Mesendoderm (in vitro differentiated cells): ENCODE measurements around the gene VCAM1.
"Not testable (repeated sequence)": the region's sequence is repeated elsewhere in the genome, so short reads cannot be mapped to it uniquely, and the experiment has no call there.

Source experiments
- DNase-seq: peaks from one replicate; pipeline ENCODE4 v3.0.0; 2013
- H2AK5ac ChIP-seq: 2 replicates; pipeline ENCODE4 v1.6.1; 2013; ENCODE audit warnings: low read length, inconsistent platforms
- H2BK120ac ChIP-seq: 2 replicates; pipeline ENCODE4 v1.6.1; 2013; ENCODE audit warnings: low read depth, mild to moderate bottlenecking, low read length, moderate library complexity, mixed read lengths
- H2BK15ac ChIP-seq: replicated peaks from 2 replicates; pipeline ENCODE4 v1.6.1; 2013; ENCODE audit warnings: low read depth, mild to moderate bottlenecking, moderate library complexity
- H2BK5ac ChIP-seq: 2 replicates; pipeline ENCODE4 v1.6.1; 2013; ENCODE audit warnings: low read length, inconsistent platforms
- H3K18ac ChIP-seq: 2 replicates; pipeline ENCODE4 v1.6.1; 2013; ENCODE audit warnings: mild to moderate bottlenecking, low read length, mixed read lengths
- H3K23ac ChIP-seq: one replicate; pipeline ENCODE4 v1.6.1; 2013; ENCODE audit warnings: low read length
- H3K27ac ChIP-seq: 2 replicates; pipeline ENCODE4 v1.5.1; 2013; ENCODE audit warnings: low read depth, mild to moderate bottlenecking, inconsistent platforms, low read length, moderate library complexity
- H3K27me3 ChIP-seq: 2 replicates; pipeline ENCODE4 v1.6.1; 2013; ENCODE audit warnings: low read length, control low read depth, mild to moderate bottlenecking, inconsistent platforms; ENCODE audit not compliant: insufficient read depth, poor library complexity
- H3K36me3 ChIP-seq: 2 replicates; pipeline ENCODE4 v1.6.1; 2013; ENCODE audit warnings: low read length, inconsistent platforms; ENCODE audit not compliant: control insufficient read depth, insufficient read depth
- H3K4ac ChIP-seq: one replicate; pipeline ENCODE4 v1.6.1; 2013; ENCODE audit warnings: low read depth, mild to moderate bottlenecking, low read length, moderate library complexity
- H3K4me1 ChIP-seq: 2 replicates; pipeline ENCODE4 v1.6.1; 2013; ENCODE audit warnings: low read depth, low read length, inconsistent platforms; ENCODE audit not compliant: control insufficient read depth
- H3K4me2 ChIP-seq: 2 replicates; pipeline ENCODE4 v1.6.1; 2013; ENCODE audit warnings: low read length
- H3K4me3 ChIP-seq: 2 replicates; pipeline ENCODE4 v1.5.1; 2013; ENCODE audit warnings: mild to moderate bottlenecking, low read length
- H3K56ac ChIP-seq: one replicate; pipeline ENCODE4 v1.6.1; 2013; ENCODE audit warnings: low read length
- H3K79me1 ChIP-seq: 2 replicates; pipeline ENCODE4 v1.6.1; 2013; ENCODE audit warnings: low read length, inconsistent platforms
- H3K79me2 ChIP-seq: 2 replicates; pipeline ENCODE4 v1.6.1; 2013; ENCODE audit warnings: mild to moderate bottlenecking, low read length; ENCODE audit not compliant: control insufficient read depth, insufficient read depth
- H3K9ac ChIP-seq: 2 replicates; pipeline ENCODE4 v1.6.1; 2013; ENCODE audit warnings: low read length, inconsistent platforms
- H4K5ac ChIP-seq: one replicate; pipeline ENCODE4 v1.6.1; 2013; ENCODE audit warnings: low read length
- H4K8ac ChIP-seq: one replicate; pipeline ENCODE4 v1.6.1; 2013; ENCODE audit warnings: low read depth, mild to moderate bottlenecking, control low read depth, low read length, moderate library complexity
- WGBS: extraction: QIAGEN DNeasy Blood & Tissue Kit; methylation state at CpG from one replicate; pipeline ENCODE4 v1.1.7; 2013; ENCODE audit warnings: low lambda C conversion rate, missing lambda C conversion rate; ENCODE audit not compliant: insufficient coverage; ENCODE audit errors: extremely low coverage; 5-methylcytosine and 5-hydroxymethylcytosine counted together

VCAM1 gene

GRCh38 chr1:100710906-100711682 lies 8.4 kb upstream of the VCAM1 start:
- Histone ChIP-seq H2BK120ac (no peak overlapping the region), H3K27ac (no peak overlapping the region), H3K56ac (no peak overlapping the region), H4K8ac (no peak overlapping the region), H2BK15ac (no peak overlapping the region), H3K79me1 (no peaks in the 10 kb centered on the region), H3K18ac (no peak overlapping the region), H2BK5ac (no peak overlapping the region), H4K5ac (no peak overlapping the region), H3K36me3 (no peaks in the 10 kb centered on the region), H3K27me3 (no peaks in the 10 kb centered on the region), H3K9ac (no peak overlapping the region), H2AK5ac (no peak overlapping the region), H3K23ac (no peak overlapping the region), H3K4me3 (no peak overlapping the region), H3K4me1 (no peaks in the 10 kb centered on the region), H3K79me2 (no peaks in the 10 kb centered on the region), H3K4me2 (no peak overlapping the region), H3K4ac (no peak overlapping the region)
- DNase-seq = no peak
- no CpG with 5 or more reads among the region's 1 CpG for WGBS

GRCh38 chr1:100713027-100713426 lies 6.5 kb upstream of the VCAM1 start:
- H3K18ac ChIP-seq, H3K4me2 ChIP-seq, DNase-seq, H3K4me1 ChIP-seq, H3K23ac ChIP-seq, H2BK120ac ChIP-seq, H2BK5ac ChIP-seq, H3K27me3 ChIP-seq, H3K79me1 ChIP-seq, H2BK15ac ChIP-seq, H3K27ac ChIP-seq, H4K8ac ChIP-seq, H4K5ac ChIP-seq, H3K36me3 ChIP-seq, H2AK5ac ChIP-seq, H3K4ac ChIP-seq, H3K56ac ChIP-seq, H3K79me2 ChIP-seq, H3K9ac ChIP-seq, H3K4me3 ChIP-seq: not testable (repeated sequence)
- WGBS = no CpG with 5 or more reads among the region's 15 CpGs

DNA sequence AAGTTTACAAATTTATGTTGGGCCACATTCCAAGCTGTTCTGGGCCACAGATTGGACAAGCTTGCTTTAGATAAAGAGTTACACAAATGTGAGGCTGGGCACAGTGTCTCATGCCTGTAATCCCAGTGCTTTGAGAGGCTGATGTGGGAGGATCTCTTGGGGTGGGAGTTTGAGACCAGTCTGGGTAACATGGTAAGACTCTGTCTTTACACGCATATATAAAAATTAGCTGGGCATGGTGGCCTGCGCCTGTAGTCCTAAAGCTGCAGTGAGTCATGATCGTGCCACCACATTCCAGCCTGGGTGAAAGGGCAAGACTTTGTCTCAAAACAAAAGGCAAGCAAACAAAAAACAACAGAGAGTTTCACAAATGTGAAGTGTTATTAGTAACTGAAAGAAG lies 5.9 kb upstream of the VCAM1 start:
- H3K9ac ChIP-seq = no peak overlapping the region
- no peaks in the 10 kb centered on the region for H3K27me3 ChIP-seq
- no peak overlapping the region for H3K27ac ChIP-seq
- no peak for DNase-seq
- H3K56ac ChIP-seq = no peak overlapping the region
- H4K8ac ChIP-seq = no peak overlapping the region
- H3K79me2 ChIP-seq = no peaks in the 10 kb centered on the region
- H3K79me1 ChIP-seq = no peaks in the 10 kb centered on the region
- no peaks in the 10 kb centered on the region for H3K4me1 ChIP-seq
- H2BK15ac ChIP-seq = no peak overlapping the region
- H3K4me3 ChIP-seq = no peak overlapping the region
- H3K23ac ChIP-seq = no peak overlapping the region
- H2AK5ac ChIP-seq = no peak overlapping the region
- no peak overlapping the region for H2BK120ac ChIP-seq
- WGBS = no CpG with 5 or more reads among the region's 3 CpGs
- H3K18ac ChIP-seq = no peak overlapping the region
- H3K4ac ChIP-seq = no peak overlapping the region
- no peak overlapping the region for H2BK5ac ChIP-seq
- H3K4me2 ChIP-seq = no peak overlapping the region
- H4K5ac ChIP-seq = no peak overlapping the region
- H3K36me3 ChIP-seq = no peaks in the 10 kb centered on the region

DNA sequence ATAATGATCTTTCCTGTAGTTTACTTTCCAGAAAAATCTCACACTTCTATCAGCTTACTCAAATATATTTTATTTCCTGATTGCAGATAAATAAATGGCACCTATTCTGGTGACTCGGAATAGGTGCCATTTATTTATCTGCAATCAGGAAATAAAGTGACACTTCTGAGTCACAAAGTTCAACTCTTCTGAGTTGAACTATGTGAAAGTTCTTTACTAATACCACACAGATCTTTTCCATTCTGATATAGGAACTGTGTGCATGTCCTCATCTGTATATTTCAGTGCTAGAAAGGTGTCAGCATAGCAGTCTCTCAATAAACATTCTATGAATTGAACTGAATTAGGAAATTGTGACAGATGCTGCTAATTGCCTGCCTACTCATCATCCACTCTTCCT lies 4.9 kb upstream of the VCAM1 start:
- Histone ChIP-seq H3K18ac (no peak overlapping the region), H2BK15ac (no peak overlapping the region), H3K27me3 (no peaks in the 10 kb centered on the region), H2BK120ac (no peak overlapping the region), H3K4me1 (no peaks in the 10 kb centered on the region), H3K4me2 (no peak overlapping the region), H3K23ac (no peak overlapping the region), H3K27ac (no peak overlapping the region), H3K9ac (no peak overlapping the region), H4K8ac (no peak overlapping the region), H4K5ac (no peak overlapping the region), H3K4me3 (no peak overlapping the region), H3K36me3 (no peaks in the 10 kb centered on the region), H3K4ac (no peak overlapping the region), H3K79me2 (no peaks in the 10 kb centered on the region), H2AK5ac (no peak overlapping the region), H2BK5ac (no peak overlapping the region), H3K56ac (no peak overlapping the region), H3K79me1 (no peaks in the 10 kb centered on the region)
- no peak for DNase-seq
- WGBS = no CpG with 5 or more reads among the region's 1 CpG

DNA sequence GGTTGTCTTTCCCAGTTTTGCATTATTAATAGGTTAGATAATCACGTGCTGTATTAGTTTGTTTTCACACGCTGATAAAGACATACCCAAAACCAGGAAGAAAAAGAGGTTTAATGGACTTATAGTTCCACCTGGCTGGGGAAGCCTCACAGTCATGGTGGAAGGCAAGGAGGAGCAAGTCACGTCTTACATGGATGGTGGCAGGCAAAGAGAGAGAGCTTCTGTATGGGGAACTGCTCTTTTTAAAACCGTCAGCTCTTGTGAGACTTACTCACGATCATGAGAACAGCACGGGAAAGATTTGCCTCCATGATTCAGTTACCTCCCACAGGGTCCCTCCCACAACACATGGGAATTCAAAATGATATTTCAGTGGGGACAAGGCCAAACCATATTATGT lies 2.3 kb upstream of the VCAM1 start:
- H3K18ac ChIP-seq = no peak overlapping the region
- no peaks in the 10 kb centered on the region for H3K4me1 ChIP-seq
- no peak overlapping the region for H2BK5ac ChIP-seq
- H3K23ac ChIP-seq = no peak overlapping the region
- H3K4me2 ChIP-seq = no peak overlapping the region
- H3K4ac ChIP-seq = no peak overlapping the region
- H3K36me3 ChIP-seq = no peaks in the 10 kb centered on the region
- H3K27ac ChIP-seq = no peak overlapping the region
- no peaks in the 10 kb centered on the region for H3K27me3 ChIP-seq
- H2BK120ac ChIP-seq = no peak overlapping the region
- no peak overlapping the region for H2AK5ac ChIP-seq
- no CpG with 5 or more reads among the region's 6 CpGs for WGBS
- no peak overlapping the region for H4K8ac ChIP-seq
- H3K9ac ChIP-seq = no peak overlapping the region
- no peak for DNase-seq
- no peak overlapping the region for H3K56ac ChIP-seq
- no peak overlapping the region for H4K5ac ChIP-seq
- H3K79me1 ChIP-seq = no peaks in the 10 kb centered on the region
- no peak overlapping the region for H2BK15ac ChIP-seq
- H3K4me3 ChIP-seq = no peak overlapping the region
- no peaks in the 10 kb centered on the region for H3K79me2 ChIP-seq

DNA sequence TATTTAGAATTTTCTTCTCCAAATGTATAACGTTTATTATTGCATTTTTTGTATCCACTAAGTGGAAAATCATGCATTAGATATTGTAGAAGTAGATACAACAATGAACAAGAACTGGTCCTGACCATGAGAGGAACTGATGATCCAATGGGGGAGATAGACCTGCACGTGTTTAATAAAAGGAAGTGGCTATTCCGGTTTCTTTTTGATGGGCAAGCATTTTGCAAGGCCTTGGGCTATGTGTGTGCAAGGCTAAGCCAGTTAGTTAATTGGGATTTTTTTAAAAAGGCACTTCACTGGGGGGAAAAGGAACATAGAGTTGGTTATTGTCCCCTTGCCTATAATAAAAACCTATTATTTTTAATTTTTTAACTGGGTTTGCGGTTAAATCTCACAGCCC lies 961 bp upstream of the VCAM1 start:
- Histone ChIP-seq H2BK15ac (no peak overlapping the region), H3K4ac (no peak overlapping the region), H4K5ac (no peak overlapping the region), H3K27me3 (no peaks in the 10 kb centered on the region), H2BK5ac (no peak overlapping the region), H4K8ac (no peak overlapping the region), H3K9ac (no peak overlapping the region), H3K79me2 (no peaks in the 10 kb centered on the region), H2BK120ac (no peak overlapping the region), H3K4me2 (no peak overlapping the region), H3K4me1 (no peaks in the 10 kb centered on the region), H3K36me3 (no peaks in the 10 kb centered on the region), H3K4me3 (no peak overlapping the region), H3K79me1 (no peaks in the 10 kb centered on the region), H2AK5ac (no peak overlapping the region), H3K27ac (no peak overlapping the region), H3K18ac (no peak overlapping the region), H3K23ac (no peak overlapping the region), H3K56ac (no peak overlapping the region)
- no peak for DNase-seq
- WGBS = no CpG with 5 or more reads among the region's 4 CpGs
